ENCODE measurements around the gene MRPS10.
"Not testable (repeated sequence)": the region's sequence is repeated elsewhere in the genome, so short reads cannot be mapped to it uniquely, and the experiment has no call there.

MRPS10 gene

GRCh38 chr6:42239736-42240375, 22.2 kb upstream of the MRPS10 start:
- in situ Hi-C loops (cut with HindIII; ENCODE audit: low sequenced_read_pairs): no loop called here

GRCh38 chr6:42239333-42239732, 21.7 kb upstream of the MRPS10 start:
- in situ Hi-C loops (cut with HindIII; ENCODE audit: low sequenced_read_pairs): no loop called here

DNA sequence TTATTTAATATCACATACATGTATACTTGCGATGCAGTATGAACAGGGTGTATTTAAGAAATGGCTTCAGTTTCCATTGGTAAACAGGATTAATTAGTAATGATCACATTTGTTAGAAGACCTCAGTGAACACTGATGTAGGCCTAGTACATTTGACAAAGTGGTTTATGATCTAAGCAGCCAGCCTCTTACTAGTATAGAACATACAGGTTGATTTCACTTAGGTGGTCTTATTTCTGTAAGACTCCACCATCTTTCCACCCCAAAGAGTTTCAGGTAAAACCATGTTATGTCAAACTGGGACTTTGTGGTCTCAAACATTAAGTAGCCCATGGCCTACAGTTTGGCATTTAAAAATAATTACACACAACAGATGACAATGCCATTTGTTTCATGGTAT, 20.2 kb upstream of the MRPS10 start:
- in situ Hi-C loops (cut with HindIII; ENCODE audit: low sequenced_read_pairs): no loop called here

DNA sequence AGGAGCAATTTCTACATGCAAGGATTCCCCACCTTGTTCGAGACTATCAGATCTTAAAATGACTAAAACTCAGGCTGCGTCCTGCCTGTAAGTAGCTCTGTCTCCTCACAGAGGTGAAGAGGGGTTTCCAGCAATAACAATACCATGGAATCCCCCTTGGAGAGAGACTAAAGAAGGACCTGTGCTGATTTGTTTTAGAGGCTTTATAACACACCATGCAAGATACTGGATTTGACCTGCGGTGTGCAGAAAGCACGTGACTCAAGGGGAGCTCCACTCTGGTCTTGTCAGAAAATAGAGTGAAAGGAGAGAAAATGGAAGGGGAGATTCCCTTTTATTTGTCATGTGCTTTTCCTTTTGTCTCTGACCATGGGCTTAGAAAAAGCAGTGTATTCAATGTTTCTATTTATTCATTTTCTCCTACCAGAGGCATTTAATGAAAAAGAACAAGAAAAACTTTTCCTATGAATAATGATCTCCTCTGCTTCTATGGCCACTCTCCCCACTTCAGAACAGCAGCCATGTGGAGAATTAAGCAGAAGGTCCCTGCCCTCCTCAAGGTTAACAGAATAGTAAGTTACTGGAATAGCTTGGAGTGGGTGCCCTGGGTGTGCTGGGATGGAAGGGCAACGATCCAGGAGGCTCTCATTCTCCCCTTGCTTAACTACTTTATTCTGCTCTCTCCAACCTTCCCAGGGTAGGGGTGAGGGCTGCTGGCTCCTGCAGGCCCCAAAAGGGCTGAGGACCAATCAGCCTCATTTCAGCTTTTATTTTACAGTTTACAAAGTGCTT, 19.2 kb upstream of the MRPS10 start:
- in situ Hi-C loops (cut with HindIII; ENCODE audit: low sequenced_read_pairs): no loop called here

GRCh38 chr6:42236030-42236429, 18.4 kb upstream of the MRPS10 start:
- in situ Hi-C loops (cut with HindIII; ENCODE audit: low sequenced_read_pairs): no loop called here

DNA sequence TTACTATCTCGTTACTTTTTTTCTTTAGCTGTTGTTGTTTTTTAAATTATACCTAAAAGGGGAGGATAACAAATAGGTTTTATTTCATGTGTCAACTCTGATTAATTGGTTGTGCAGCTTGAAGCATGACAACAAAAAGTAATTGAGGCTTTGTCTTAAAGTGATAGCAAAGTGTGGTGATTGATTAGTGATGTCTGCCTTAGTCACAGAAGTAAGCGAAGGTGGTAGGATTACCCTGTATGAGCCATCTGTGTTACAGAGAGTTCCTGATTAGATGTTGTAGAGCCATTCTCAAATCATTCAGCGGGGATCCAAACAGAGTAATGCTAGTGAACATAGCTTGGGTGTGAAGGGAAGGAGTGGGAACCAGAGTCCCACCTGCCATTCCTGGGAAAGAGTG, 14.4 kb upstream of the MRPS10 start:
- in situ Hi-C loops (cut with HindIII; ENCODE audit: low sequenced_read_pairs): no loop called here

DNA sequence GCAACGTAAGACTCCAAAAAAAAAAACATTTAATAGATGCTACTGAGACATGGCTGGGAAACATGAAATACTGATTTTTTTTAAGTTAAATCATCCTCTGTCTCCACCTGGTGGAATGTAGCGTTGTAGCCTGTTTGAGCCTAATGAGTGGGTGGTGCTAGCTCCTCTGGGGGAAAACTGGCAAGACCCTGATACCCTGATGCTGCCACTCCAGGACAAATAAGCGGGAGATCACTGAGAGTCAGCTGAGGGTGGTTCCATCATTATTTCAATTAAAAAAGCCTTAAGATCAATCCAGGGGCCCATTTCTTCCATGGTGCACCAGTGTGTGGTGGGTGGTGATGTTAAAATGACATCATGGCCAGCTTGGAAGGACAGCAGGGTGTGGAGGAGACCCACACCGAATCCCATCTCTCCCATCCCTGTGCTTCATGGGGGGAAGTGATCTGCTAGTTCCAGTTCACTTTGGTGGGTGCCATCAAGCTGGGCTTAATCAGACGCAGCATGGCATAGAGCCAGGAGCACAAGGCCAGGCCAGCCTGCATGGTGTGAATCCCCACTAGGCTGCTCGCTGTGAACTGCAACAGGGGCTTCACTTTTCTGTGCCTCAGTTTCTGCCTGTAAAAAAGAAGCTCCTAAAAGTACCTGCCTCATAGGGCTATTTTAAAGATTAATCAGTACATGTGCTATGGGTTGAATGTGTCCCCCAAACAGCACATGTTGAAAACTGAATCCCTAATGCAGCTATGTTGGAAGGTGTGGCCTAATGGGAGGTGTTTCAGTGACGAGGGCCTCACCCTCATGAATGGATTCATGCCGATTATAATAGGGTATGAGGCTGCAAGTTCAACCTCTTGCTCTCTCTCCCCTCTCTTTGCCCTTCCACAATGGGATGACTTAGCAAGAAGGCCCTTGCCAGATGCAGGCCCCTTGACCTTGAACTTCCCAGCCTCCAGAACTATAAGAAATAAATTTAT, 13.0 kb upstream of the MRPS10 start:
- in situ Hi-C loops (cut with HindIII; ENCODE audit: low sequenced_read_pairs): no loop called here

DNA sequence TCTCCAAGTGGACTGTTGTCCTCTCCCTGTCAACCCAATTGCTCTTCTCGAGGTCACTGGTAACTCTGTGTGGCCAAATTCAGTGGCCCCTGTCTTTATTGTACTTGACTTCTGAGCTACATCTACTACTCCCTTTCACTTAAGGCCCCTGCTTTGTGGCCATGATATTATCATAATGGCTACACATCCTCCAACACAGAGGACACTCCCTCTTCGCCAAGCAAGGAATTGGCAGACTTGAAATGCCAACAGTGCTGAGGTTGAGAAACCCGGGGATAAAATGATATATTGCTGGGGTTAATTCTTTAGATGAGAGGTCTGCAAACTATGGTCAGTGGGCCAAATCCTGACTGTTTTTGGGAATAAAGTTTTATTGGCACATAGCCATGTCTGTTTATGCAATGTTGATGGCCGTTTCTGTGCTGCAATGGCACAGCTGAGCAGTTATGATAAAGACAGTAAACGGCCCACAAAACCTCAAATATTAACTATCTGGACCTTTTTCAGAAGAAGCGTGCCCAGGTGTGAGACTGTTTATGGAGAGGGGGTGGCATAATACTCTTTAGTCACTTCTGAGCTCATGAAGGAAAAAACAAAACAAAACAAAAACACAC, 12.0 kb upstream of the MRPS10 start:
- in situ Hi-C loops (cut with HindIII; ENCODE audit: low sequenced_read_pairs): no loop called here

GRCh38 chr6:42228305-42228704, 10.6 kb upstream of the MRPS10 start:
- in situ Hi-C loops (cut with HindIII; ENCODE audit: low sequenced_read_pairs): no loop called here

- in situ Hi-C loops (cut with HindIII; ENCODE audit: low sequenced_read_pairs): no loop called here
These were observed 9.7 kb upstream of the MRPS10 start for GRCh38 chr6:42227173-42227850.

DNA sequence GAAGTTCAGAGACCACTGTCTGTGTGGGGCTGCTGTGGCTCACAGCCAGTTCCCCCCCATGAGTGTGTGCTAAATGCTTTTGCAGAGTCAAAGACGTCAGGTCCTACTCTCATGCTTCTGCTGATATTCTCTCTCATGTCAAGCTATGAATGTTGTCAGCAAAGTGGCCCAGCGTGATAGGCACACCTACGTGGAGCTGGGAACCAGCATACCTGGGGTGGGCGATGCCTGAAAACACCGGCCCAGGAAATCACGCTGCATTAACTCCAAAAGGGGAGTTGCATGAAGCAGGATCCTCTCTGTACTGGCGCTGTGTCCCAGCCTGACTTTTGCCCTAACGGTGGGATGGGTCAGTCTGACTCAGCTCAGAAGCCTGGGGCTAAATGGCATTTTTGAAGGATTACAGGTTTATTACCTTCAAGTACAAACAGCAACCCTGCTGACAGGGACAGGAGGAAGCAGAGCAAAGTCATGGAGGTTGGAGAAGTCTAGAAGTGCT, 9.0 kb upstream of the MRPS10 start:
- in situ Hi-C loops (cut with HindIII; ENCODE audit: low sequenced_read_pairs): no loop called here

DNA sequence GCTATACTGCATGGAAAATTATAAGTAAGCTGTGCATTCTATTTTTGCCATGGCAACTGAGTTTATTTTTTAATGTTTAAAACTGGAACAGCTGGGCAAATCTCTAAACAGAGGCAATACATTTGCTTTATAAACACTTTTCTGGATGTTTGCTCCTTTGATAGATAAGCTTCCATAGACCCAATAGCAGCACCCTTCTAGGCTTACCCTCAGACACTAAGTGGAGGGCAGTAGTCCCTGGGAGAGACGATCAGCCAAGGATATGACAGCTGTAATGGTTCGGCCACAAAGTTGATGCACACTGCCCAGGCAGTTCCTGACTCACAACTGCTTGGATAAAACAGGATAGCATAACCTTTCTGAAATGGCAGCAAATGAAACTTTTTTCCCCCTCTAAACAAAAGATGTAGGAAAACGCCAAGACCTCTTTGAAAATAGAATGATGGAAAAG, 8.5 kb upstream of the MRPS10 start:
- in situ Hi-C loops (cut with HindIII; ENCODE audit: low sequenced_read_pairs): no loop called here

DNA sequence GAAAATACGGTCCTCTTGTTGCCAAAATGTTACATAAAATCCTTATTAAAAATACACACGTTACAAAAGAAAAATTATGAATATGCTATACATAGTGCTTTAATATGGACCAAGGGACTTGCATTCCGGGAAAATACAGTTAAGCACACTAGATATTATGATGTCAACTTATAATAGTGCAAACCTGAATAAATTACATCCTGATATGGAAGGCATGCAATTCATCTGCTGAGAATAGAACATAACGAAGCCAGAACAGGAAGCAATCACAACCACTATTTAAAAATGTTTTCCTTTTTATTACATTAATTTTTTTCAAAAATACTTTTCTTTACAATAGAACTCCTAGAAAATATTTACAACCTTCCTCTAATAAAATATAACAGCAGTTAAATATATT, 7.8 kb upstream of the MRPS10 start:
- in situ Hi-C loops (cut with HindIII; ENCODE audit: low sequenced_read_pairs): no loop called here

- in situ Hi-C loops (cut with HindIII; ENCODE audit: low sequenced_read_pairs): no loop called here
These were observed 7.3 kb upstream of the MRPS10 start for GRCh38 chr6:42225029-42225339.

DNA sequence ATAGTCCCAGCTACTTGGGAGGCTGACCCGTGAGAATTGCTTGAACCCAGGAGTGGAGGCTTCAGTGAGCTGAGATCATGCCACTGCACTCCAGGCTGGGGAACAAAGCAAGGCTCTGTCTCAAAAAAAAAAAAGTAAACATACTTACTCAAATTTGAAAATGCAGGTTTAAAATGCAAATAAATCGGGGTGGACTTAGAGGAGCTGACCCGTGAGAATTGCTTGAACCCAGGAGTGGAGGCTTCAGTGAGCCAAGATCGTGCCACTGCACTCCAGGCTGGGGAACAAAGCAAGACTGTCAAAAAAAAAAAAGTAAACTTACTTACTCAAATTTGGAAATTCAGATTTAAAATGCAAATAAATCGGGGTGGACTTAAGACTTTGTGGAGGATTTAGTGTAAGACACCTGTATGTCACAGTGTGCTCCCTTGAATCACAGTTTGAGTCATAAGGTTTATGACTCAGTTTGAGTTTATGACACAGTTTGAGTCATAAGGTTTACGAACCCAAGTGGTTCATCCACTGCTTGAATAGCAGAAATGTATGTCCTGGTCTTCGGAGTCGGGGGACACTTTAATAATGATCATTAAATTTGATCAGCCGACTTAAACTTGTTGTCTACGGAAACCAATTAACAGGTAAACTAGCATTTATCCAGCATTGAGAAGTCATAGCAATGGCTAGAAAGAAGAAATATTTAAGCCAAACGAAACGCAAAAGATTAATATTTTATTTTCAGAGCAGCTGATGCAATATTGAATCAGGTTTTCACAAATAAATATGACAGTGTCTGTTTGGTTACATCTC, 6.8 kb upstream of the MRPS10 start:
- in situ Hi-C loops (cut with HindIII; ENCODE audit: low sequenced_read_pairs): no loop called here

- in situ Hi-C loops (cut with HindIII; ENCODE audit: low sequenced_read_pairs): no loop called here
These were observed 4.8 kb upstream of the MRPS10 start for GRCh38 chr6:42222448-42222847.

DNA sequence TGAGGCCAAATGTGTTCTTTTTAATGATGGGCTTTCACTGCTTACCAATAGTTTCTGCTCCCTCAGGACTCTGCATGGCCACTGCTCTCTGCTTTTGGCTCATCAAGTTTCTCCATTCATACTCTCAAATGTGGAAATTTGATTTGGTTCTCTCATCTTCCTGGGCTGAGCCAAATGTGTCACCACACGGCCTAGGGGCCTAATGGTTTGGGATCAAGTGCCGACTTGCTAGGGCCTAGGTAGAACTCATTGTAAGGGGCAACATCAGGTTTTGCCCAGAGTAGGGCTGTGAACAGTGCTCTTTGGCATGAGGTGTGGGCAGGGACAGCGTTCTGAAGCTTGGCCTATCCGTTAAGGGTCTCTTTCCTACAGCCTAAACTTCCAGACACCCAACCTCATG, 3.9 kb upstream of the MRPS10 start:
- in situ Hi-C loops (cut with HindIII; ENCODE audit: low sequenced_read_pairs): no loop called here

- in situ Hi-C loops (cut with HindIII; ENCODE audit: low sequenced_read_pairs): no loop called here
These were observed 3.1 kb upstream of the MRPS10 start for GRCh38 chr6:42220807-42221206.

GRCh38 chr6:42217157-42217518, 523 bp downstream of the MRPS10 start:
- in situ Hi-C loops (cut with HindIII; ENCODE audit: low sequenced_read_pairs): no loop called here

DNA sequence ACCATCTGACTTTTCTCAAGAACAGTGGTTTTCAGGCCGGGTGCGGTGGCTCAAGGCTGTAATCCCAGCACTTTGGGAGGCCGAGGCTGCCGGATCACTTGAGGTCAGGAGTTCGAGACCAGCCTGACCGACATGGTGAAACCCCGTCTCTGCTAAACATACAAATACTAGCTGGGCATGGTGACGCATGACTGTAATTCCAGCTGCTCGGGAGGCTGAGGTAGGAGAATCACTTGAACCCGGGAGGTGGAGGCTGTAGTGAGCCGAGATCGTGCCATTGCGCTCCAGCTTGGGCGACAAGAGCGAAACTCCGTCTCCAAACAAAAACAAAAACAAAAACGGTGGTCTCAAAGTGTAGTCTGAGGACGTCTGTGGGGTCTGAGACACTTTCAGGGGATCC, 1.2 kb downstream of the MRPS10 start:
- in situ Hi-C loops (cut with HindIII; ENCODE audit: low sequenced_read_pairs): not testable (repeated sequence)

Measured in DLD1 (cell line).